Fibroblast of skin of right biceps (primary cell): ENCODE data around the gene SPPL2B.
"Not testable (repeated sequence)": the region's sequence is repeated elsewhere in the genome, so short reads cannot be mapped to it uniquely, and the experiment has no call there.

Source experiments
- DNase-seq: peaks from one replicate; pipeline ENCODE4 v3.0.0-alpha.2; 2013

Gene SPPL2B, protein sequence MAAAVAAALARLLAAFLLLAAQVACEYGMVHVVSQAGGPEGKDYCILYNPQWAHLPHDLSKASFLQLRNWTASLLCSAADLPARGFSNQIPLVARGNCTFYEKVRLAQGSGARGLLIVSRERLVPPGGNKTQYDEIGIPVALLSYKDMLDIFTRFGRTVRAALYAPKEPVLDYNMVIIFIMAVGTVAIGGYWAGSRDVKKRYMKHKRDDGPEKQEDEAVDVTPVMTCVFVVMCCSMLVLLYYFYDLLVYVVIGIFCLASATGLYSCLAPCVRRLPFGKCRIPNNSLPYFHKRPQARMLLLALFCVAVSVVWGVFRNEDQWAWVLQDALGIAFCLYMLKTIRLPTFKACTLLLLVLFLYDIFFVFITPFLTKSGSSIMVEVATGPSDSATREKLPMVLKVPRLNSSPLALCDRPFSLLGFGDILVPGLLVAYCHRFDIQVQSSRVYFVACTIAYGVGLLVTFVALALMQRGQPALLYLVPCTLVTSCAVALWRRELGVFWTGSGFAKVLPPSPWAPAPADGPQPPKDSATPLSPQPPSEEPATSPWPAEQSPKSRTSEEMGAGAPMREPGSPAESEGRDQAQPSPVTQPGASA

GRCh38 chr19:2328401-2329148 is at the start of gene SPPL2B, which contains the start of gene LSM7:
SPPL2B (plus strand) TSS chr19:2328684; CDS start chr19:2328710, 26 bp downstream.
LSM7 (minus strand) TSS chr19:2328586; CDS start chr19:2328566, 20 bp downstream.
- DNase-seq = peak; percentile 89

GRCh38 chr19:2280633-2281264 is 47.7 kb upstream of the SPPL2B start:
- DNase-seq = no peak

GRCh38 chr19:2281265-2282061 is 47.0 kb upstream of the SPPL2B start:
- DNase-seq = not testable (repeated sequence)

- peak; percentile 58 for DNase-seq
Observed at GRCh38 chr19:2282062-2282861, 46.2 kb upstream of the SPPL2B start, which contains the start of gene PEAK3. PEAK3 (minus strand) TSS chr19:2282175; CDS start chr19:2280931, 1,244 bp downstream.

- DNase-seq = no peak
Observed at GRCh38 chr19:2282862-2283237, 45.6 kb upstream of the SPPL2B start.

DNA sequence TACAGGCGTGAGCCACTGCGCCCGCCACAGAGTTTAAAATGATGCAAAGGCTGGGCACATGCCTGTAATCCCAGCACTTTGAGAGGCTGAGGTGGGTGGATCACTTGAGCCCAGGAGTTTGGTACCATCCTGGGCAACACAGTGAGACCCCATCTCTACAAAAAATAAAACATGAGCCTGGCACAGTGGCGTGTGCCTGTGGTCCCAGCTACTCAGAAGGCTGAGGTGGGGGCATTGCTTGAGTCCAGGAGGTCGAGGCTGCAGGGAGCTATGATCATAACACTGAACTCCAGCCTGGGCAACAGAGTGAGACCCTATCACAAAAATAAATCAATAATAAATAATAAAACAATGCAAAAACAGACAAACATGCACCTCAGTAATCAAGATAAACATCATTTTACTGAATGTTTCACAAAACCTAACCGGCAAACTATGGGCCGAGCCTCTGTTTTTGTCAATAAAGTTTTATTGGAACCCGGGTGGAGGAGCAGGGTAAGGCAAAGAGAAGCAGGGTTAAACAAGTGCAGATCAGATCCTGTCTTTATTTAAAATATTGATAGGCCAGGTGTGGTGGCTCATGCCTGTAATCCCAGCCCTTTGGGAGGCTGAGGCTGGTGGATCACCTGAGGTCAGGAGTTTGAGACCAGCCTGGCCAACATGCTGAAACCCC is 44.5 kb upstream of the SPPL2B start:
- DNase-seq = no peak

GRCh38 chr19:2286402-2287140 is 41.9 kb upstream of the SPPL2B start:
- DNase-seq = no peak

GRCh38 chr19:2287585-2288337 is 40.7 kb upstream of the SPPL2B start:
- DNase-seq = no peak

GRCh38 chr19:2288338-2288817 is 40.1 kb upstream of the SPPL2B start:
- no peak for DNase-seq

GRCh38 chr19:2288818-2289713 is 39.4 kb upstream of the SPPL2B start:
- DNase-seq = no peak

- DNase-seq = no peak
Observed at GRCh38 chr19:2289714-2290435, 38.6 kb upstream of the SPPL2B start.

- DNase-seq = no peak
Observed at GRCh38 chr19:2290441-2291184, 37.9 kb upstream of the SPPL2B start.

GRCh38 chr19:2291185-2291751 is 37.2 kb upstream of the SPPL2B start:
- DNase-seq = no peak

DNA sequence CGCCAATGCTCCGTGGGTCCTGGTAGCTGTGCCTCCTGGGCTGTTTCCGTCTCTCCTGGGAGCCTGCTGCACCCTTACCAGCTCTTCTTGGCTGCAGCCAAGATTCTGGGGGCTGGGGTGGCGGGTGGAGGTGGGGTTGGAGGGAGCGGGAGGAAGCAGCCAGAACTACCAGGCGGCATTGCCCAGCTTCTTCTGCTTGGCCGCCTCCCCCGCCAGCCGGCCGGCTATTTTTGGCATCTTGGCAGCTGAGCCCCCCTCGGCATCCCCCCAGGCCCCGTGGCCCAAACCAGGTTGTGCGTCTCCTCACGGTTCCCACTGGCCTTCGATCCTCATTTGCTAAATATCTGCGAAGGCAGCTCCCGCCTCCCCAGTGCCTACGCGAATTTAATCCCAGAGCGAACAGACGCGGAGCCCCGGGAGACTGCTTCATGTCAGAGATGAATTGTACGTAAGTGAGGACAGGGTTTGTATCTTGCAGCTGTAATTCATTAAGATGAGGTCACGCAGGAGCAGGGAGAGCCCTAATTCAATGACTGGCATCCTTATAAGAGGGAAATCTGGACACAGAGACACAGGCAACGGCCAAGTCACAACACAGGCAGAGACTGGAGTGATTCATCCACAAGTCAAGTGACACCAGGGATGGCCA is 33.7 kb upstream of the SPPL2B start:
- DNase-seq = peak; percentile 79

DNA sequence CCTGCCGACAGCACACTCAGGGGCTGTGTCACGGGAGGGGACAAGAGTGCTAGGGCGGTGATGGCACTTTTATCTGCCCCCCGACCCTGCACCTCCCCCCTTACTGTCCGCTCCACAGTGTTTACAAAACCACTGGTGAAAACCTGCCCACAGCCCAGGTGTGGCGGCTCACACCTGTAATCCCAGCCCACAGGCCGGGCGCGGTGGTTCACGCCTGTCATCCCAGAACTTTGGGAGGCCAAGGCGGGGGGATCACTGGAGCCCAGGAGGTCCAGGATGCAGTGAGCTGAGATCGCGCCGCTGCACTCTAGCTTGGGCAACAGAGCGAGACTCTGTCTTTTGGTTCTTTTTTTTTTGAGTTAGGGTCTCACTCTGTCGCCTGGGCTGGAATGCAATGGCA is 32.3 kb upstream of the SPPL2B start:
- DNase-seq = no peak

- no peak for DNase-seq
Observed at GRCh38 chr19:2300533-2300932, 28.0 kb upstream of the SPPL2B start.
